ENCODE data around the gene RASSF6.

DNA sequence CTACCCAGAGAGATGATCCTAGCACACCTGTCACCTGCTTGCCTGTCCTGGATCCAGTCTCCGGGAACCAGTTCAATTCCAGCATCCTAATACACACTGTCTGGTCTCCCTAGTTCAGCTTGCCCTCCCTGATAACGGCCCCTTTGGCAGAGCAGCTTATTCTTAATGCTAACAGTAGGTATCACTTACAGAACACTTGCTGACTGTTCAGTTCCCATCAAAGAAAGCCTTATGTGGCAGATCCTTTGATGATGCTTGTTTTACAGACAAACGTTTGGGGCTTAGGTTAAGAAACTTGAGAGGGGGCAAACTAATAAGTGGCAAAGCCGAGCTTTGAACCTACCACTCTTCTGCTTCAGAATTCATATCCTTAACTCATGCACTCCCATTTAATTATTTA lies 890 bp downstream of the RASSF6 start:
- TF ChIP-seq CTCF (IDR thresholded peaks at IDR 0.05) (no peak), EZH2phosphoT487 (IDR thresholded peaks at IDR 0.05) (no peak)

Measured in neural progenitor cell (in vitro differentiated cells).